ENCODE measurements around the gene AMELX. TPM values are rescaled to one million over a fixed set of nuclear protein-coding genes. Genes with fewer than 3 reads are reported as not detected.

The AMELX gene
- total RNA-seq, 2 experiments from 2014 or later: not detected

DNA sequence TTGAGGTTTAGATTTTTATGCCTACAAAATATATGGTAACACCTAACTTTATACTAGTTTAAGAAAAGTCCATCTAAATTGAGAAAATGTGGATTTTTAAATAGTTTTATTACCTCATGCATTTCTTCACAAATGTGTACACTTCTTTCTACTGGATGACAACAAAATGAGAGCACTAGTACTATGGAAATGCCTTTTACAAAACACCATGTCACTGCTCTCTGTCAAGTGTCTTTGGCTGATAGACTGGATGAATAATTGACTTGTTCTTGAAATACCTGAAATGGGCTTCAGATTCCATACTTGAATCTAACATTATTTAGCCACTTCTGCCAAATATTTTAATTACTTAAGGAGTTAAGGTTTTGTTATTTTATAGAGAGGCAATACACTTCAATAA, 49.5 kb downstream of the AMELX start:
- H3K4me1 Mint-ChIP-seq (ENCODE audit: low read depth): no peaks in the 10 kb centered on the region
- intact Hi-C loops (cut with micrococcal nuclease): no loop called here
- no peak for DNase-seq
- no peak overlapping the region for H3K27ac Mint-ChIP-seq
- H3K9me3 Mint-ChIP-seq: no peaks in the 10 kb centered on the region
- POLR2A ChIA-PET: no interaction called here
- no peaks in the 10 kb centered on the region for H3K36me3 Mint-ChIP-seq (ENCODE audit: low read depth)
- TF ChIP-seq, protein P1, sequence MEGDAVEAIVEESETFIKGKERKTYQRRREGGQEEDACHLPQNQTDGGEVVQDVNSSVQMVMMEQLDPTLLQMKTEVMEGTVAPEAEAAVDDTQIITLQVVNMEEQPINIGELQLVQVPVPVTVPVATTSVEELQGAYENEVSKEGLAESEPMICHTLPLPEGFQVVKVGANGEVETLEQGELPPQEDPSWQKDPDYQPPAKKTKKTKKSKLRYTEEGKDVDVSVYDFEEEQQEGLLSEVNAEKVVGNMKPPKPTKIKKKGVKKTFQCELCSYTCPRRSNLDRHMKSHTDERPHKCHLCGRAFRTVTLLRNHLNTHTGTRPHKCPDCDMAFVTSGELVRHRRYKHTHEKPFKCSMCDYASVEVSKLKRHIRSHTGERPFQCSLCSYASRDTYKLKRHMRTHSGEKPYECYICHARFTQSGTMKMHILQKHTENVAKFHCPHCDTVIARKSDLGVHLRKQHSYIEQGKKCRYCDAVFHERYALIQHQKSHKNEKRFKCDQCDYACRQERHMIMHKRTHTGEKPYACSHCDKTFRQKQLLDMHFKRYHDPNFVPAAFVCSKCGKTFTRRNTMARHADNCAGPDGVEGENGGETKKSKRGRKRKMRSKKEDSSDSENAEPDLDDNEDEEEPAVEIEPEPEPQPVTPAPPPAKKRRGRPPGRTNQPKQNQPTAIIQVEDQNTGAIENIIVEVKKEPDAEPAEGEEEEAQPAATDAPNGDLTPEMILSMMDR (IDR thresholded peaks at IDR 0.05): no peak
- no peak overlapping the region for H3K4me3 Mint-ChIP-seq
- peaks cover 5% of the 10 kb centered on the region for H3K27me3 Mint-ChIP-seq
- CTCF ChIA-PET: no interaction called here
- ATAC-seq: no peak

DNA sequence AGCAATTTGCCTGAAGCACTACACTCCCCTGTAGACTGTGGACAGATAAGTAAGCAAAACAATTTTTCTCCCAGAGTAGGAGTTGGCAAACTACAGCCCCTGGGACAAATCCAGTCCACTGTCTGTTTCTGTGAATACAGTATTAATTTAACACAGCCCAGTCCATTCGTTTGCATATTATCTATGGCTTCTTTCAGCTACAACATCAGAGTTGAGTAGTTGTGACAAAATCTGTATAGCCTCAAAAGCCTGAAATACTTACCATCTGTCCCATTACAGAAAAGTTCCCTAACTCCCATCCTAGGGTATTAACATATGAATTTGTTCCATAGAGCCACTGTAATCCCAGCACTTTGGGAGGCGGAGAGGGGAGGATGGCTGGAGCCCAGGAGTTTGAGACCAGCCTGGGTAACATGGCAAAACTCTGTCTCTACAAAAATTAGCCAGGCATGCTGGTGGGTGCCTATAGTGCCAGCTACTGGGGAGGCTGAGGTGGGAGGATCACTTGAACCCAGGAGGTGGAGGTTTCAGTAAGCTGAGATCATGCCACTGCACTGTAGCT, 53.0 kb downstream of the AMELX start:
- H3K9me3 Mint-ChIP-seq: no peaks in the 10 kb centered on the region

DNA sequence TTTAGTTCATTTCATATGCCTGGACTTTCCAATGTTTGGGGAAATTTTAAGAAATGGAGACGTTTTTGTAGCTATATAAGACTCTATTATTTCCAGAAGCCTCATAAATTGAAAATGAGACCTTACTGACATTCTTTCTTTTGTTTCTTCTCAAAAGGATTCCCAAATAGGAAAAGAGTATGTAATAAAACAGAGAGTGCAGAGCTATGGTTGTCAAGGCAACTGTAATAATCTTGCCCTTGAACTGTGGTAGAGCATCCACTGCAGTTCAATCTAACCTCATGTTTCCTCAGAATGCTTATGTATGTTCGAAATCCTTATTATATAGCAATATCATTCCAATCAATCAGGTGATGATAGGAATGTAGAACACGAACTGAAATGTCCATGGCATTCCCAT, 54.1 kb downstream of the AMELX start:
- intact Hi-C loops (cut with micrococcal nuclease): no loop called here
- TF ChIP-seq, protein P1 (IDR thresholded peaks at IDR 0.05): no peak

More for the DNA sequence above, 53.0 kb downstream of the AMELX start:
- Mint-ChIP-seq H3K36me3 (ENCODE audit: low read depth) (no peaks in the 10 kb centered on the region), H3K27ac (no peak overlapping the region), H3K27me3 (no peaks in the 10 kb centered on the region), H3K4me3 (no peak overlapping the region), H3K4me1 (ENCODE audit: low read depth) (no peaks in the 10 kb centered on the region)
- TF ChIP-seq, protein P1 (IDR thresholded peaks at IDR 0.05): no peak
- POLR2A ChIA-PET: no interaction called here
- DNase-seq (no peak), ATAC-seq (no peak)
- CTCF ChIA-PET: no interaction called here
- intact Hi-C loops (cut with micrococcal nuclease): no loop called here

DNA sequence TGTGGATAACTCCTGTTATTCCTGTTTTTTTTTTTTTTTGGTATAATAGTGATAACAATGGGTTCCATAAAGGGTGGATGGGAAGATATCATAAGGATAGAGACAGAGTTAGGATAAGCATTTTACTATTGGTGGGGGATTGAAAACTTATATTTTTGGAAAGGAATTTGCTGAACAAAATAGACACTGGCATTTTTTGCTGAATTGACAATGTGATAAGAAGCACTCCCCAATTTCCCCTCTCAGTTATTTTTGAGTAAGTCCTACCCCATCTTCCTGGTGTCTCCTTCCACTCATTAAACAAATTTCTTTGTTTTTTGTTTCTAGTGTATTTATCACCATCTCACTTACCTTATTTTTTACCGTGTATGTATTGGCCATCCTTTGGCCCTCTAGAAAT, 55.8 kb downstream of the AMELX start:
- ChIA-PET POLR2A (no interaction called here), CTCF (no interaction called here)
- H3K36me3 Mint-ChIP-seq (ENCODE audit: low read depth): no peaks in the 10 kb centered on the region
- TF ChIP-seq, protein P1 (IDR thresholded peaks at IDR 0.05): no peak
- H3K4me3 Mint-ChIP-seq: no peak overlapping the region
- no peaks in the 10 kb centered on the region for H3K4me1 Mint-ChIP-seq (ENCODE audit: low read depth)
- intact Hi-C loops (cut with micrococcal nuclease): no loop called here
- DNase-seq (no peak), ATAC-seq (no peak)
- no peaks in the 10 kb centered on the region for H3K9me3 Mint-ChIP-seq
- no peak overlapping the region for H3K27ac Mint-ChIP-seq
- H3K27me3 Mint-ChIP-seq: no peaks in the 10 kb centered on the region

More for the DNA sequence above, 54.1 kb downstream of the AMELX start:
- no peaks in the 10 kb centered on the region for H3K9me3 Mint-ChIP-seq
- no peaks in the 10 kb centered on the region for H3K36me3 Mint-ChIP-seq (ENCODE audit: low read depth)
- POLR2A ChIA-PET: no interaction called here
- H3K4me1 Mint-ChIP-seq (ENCODE audit: low read depth): no peaks in the 10 kb centered on the region
- CTCF ChIA-PET: no interaction called here
- H3K4me3 Mint-ChIP-seq: no peak overlapping the region
- no peak overlapping the region for H3K27ac Mint-ChIP-seq
- no peaks in the 10 kb centered on the region for H3K27me3 Mint-ChIP-seq
- ATAC-seq: no peak
- DNase-seq: no peak

- TF ChIP-seq, protein P1 (IDR thresholded peaks at IDR 0.05): no peak
- no peak overlapping the region for H3K4me3 Mint-ChIP-seq
- ATAC-seq (no peak), DNase-seq (no peak)
- no peaks in the 10 kb centered on the region for H3K9me3 Mint-ChIP-seq
- H3K4me1 Mint-ChIP-seq (ENCODE audit: low read depth): no peaks in the 10 kb centered on the region
- CTCF ChIA-PET: no interaction called here
- no peak overlapping the region for H3K27ac Mint-ChIP-seq
- no peaks in the 10 kb centered on the region for H3K36me3 Mint-ChIP-seq (ENCODE audit: low read depth)
- POLR2A ChIA-PET: no interaction called here
- intact Hi-C loops (cut with micrococcal nuclease): no loop called here
- H3K27me3 Mint-ChIP-seq: no peaks in the 10 kb centered on the region
Measured at GRCh38 chrX:11349661-11350337, 56.6 kb downstream of the AMELX start.

Small RNAs within 50 kb of the gene (microRNA-seq; reads per million reads assigned to microRNA genes)
- gene MIR548AX (ENCODE audit: borderline microRNAs expressed, borderline replicate concordance): not detected

Other genes with a start within 250 kb of the AMELX start
- gene HCCS, start 182.1 kb upstream of the AMELX start, total RNA-seq: 10 to 100 TPM; 23.3 to 26.3 TPM